Endothelial cell of umbilical vein (primary cell): ENCODE measurements around the gene TMEM11.

Source experiments
- EZH2 ChIP-seq: IDR thresholded peaks from 2 replicates; pipeline ENCODE4 v1.6.1; 2012; ENCODE audit warnings: borderline replicate concordance, low read depth, mild to moderate bottlenecking, moderate library complexity, low read length, inconsistent platforms; ENCODE audit not compliant: severe bottlenecking
- FOS ChIP-seq: IDR thresholded peaks from 2 replicates; pipeline ENCODE4 v1.6.1; 2011; ENCODE audit warnings: mild to moderate bottlenecking, low read length, moderate library complexity, borderline replicate concordance; ENCODE audit not compliant: insufficient read depth
- JUN ChIP-seq: IDR thresholded peaks from 2 replicates; pipeline ENCODE4 v1.6.1; 2011; ENCODE audit warnings: borderline replicate concordance, low read depth; ENCODE audit not compliant: insufficient read length, insufficient read depth
- MYC ChIP-seq: IDR thresholded peaks from one replicate; pipeline ENCODE4 v1.6.1; 2011; ENCODE audit warnings: mild to moderate bottlenecking, low read depth, low read length
- POLR2A ChIP-seq: IDR thresholded peaks from 2 replicates; pipeline ENCODE4 v1.6.1; 2012; ENCODE audit warnings: low read depth, mild to moderate bottlenecking, control low read depth, low read length
- POLR2AphosphoS5 ChIP-seq: IDR thresholded peaks from 2 replicates; pipeline ENCODE4 v1.6.1; 2012; ENCODE audit warnings: low read depth, mild to moderate bottlenecking, control low read depth, low read length, moderate library complexity; ENCODE audit not compliant: insufficient read depth
- TF ChIP-seq, protein P1 (sequence below), 2 donors: IDR thresholded peaks; 1 replicate in 1 of 2; 2 replicates in 1 of 2; pipeline ENCODE4 v1.5.1; 2011; ENCODE audit warnings: low read length in 2 of 2, mild to moderate bottlenecking in 2 of 2, moderate library complexity in 2 of 2, control low read depth in 1 of 2, inconsistent platforms in 1 of 2, low read depth in 1 of 2; ENCODE audit not compliant: insufficient read depth in 1 of 2; ENCODE audit errors: extremely low read depth in 1 of 2
- TF ChIP-seq, protein P2 (sequence below): IDR thresholded peaks from 2 replicates; pipeline ENCODE4 v1.6.1; 2011; ENCODE audit not compliant: insufficient read depth, insufficient read length

DNA sequence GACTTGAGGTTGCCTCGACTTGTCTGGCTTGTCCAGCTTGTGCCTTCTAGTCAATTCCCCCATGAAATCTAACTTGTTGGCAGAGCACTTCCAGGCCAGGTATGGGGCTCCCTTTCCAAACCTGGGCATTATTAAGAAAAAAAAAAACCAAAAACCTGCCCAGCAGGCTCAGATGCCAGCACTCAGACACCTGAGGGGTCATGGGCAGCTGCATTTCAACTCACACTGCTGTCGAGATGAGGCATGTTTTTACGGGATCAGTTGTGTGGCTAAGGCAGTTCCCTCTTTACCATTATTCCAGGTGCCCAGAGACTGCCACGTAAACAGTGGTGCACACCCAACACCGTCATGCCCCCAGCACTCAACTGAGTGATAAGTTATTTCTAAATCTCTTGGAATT is 17.8 kb downstream of the TMEM11 start:
- TF ChIP-seq, protein P1, sequence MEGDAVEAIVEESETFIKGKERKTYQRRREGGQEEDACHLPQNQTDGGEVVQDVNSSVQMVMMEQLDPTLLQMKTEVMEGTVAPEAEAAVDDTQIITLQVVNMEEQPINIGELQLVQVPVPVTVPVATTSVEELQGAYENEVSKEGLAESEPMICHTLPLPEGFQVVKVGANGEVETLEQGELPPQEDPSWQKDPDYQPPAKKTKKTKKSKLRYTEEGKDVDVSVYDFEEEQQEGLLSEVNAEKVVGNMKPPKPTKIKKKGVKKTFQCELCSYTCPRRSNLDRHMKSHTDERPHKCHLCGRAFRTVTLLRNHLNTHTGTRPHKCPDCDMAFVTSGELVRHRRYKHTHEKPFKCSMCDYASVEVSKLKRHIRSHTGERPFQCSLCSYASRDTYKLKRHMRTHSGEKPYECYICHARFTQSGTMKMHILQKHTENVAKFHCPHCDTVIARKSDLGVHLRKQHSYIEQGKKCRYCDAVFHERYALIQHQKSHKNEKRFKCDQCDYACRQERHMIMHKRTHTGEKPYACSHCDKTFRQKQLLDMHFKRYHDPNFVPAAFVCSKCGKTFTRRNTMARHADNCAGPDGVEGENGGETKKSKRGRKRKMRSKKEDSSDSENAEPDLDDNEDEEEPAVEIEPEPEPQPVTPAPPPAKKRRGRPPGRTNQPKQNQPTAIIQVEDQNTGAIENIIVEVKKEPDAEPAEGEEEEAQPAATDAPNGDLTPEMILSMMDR (IDR thresholded peaks at IDR 0.05; ENCODE audit: extremely low read depth in 1 of 2, insufficient read depth in 1 of 2, low read depth in 1 of 2, low read length in 2 of 2), result no peak
- TF ChIP-seq POLR2AphosphoS5, result no peak
- TF ChIP-seq, protein P2, sequence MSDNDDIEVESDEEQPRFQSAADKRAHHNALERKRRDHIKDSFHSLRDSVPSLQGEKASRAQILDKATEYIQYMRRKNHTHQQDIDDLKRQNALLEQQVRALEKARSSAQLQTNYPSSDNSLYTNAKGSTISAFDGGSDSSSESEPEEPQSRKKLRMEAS, result no peak
- no peak for TF ChIP-seq EZH2
- no peak for TF ChIP-seq POLR2A
- no peak for TF ChIP-seq FOS
- TF ChIP-seq JUN, result no peak
- TF ChIP-seq MYC, result no peak
